ENCODE data around the gene GNAT3.

- TF ChIP-seq SUZ12 (IDR thresholded peaks at IDR 0.05; ENCODE audit: low read length) = no peak
- no peak for TF ChIP-seq CTCF (IDR thresholded peaks at IDR 0.05; ENCODE audit: control extremely low read depth in 1 of 3, insufficient read depth in 1 of 3, low read depth in 1 of 3, low read length in 3 of 3)
- TF ChIP-seq PHF8 (conservative IDR thresholded peaks at IDR 0.05; ENCODE audit: low read depth, low read length) = no peak
- no peak for TF ChIP-seq CREB1 (IDR thresholded peaks at IDR 0.05)
- no peak for TF ChIP-seq RBBP5 (IDR thresholded peaks at IDR 0.05; ENCODE audit: borderline replicate concordance, low read depth, low read length)
- TF ChIP-seq JUN (IDR thresholded peaks at IDR 0.05; ENCODE audit: low read depth, low read length) = no peak
- no peak for TF ChIP-seq CBX5 (IDR thresholded peaks at IDR 0.05; ENCODE audit: low read depth, low read length)
- TF ChIP-seq EZH2 (IDR thresholded peaks at IDR 0.05; ENCODE audit: low read depth, low read length, severe bottlenecking) = no peak
Observed at GRCh38 chr7:80505900-80506500, 5.9 kb downstream of the GNAT3 start.

All from H1 (cell line).